ENCODE results near the gene HIBCH. TPM values are rescaled to one million over a fixed set of nuclear protein-coding genes. Genes with fewer than 3 reads are reported as not detected.

HIBCH gene
- total RNA-seq, 2 donors from 2014 or later = 30.8 to 46.7 TPM

DNA sequence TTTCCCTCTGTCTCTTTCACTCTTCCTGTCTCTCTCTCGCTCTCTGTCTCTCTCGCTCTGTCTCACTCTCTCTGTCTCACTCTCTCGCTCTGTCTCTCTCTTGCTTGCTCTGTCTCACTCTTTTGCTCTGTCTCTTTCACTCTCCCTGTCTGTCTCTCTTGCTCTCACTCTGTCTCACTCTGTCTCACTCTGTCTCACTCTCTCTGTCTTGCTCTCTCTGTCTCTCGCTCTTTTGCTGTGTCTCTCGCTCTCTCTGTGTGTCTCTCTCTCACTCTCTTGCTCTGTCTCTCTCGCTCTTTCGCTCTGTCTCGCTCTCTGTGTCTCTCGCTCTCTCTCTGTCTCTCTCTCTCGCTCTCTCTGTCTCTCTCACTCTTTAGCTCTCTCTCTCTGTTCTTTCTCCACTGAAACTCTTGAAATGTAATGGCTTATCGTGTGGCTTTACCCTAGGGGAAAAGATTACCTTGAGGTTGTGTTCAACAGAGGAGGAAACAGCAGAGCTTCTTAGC is 46.7 kb upstream of the HIBCH start:
- H3K27me3 ChIP-seq (ENCODE audit: control insufficient read depth, insufficient read depth, low read length, poor library complexity, severe bottlenecking) = peaks cover 7% of the 10 kb centered on the region
- no peaks in the 10 kb centered on the region for H3K9me3 ChIP-seq (ENCODE audit: control insufficient read depth, low read length)
- H3K36me3 ChIP-seq (ENCODE audit: control insufficient read depth, insufficient read depth, low read length) = no peaks in the 10 kb centered on the region
- no peaks in the 10 kb centered on the region for H3K4me1 Mint-ChIP-seq
- no peaks in the 10 kb centered on the region for H3K27me3 Mint-ChIP-seq (ENCODE audit: insufficient read depth)
- H3K9ac ChIP-seq (ENCODE audit: extremely low read depth, low read length, poor library complexity, severe bottlenecking) = no peak overlapping the region
- H3K4me3 Mint-ChIP-seq = no peak overlapping the region
- no peaks in the 10 kb centered on the region for H3K9me3 Mint-ChIP-seq
- DNase-seq = no peak
- no peak overlapping the region for H3K4me3 ChIP-seq (ENCODE audit: low read length)
- 89 to 91% methylated on average over 11 of the region's 11 CpGs for WGBS, 2 experiments (ENCODE audit: insufficient coverage in 1 of 2, insufficient read length in 1 of 2)
- no peak overlapping the region for H3K27ac Mint-ChIP-seq
- no peak overlapping the region for H3K27ac ChIP-seq (ENCODE audit: low read depth, low read length)
- H3K36me3 Mint-ChIP-seq (ENCODE audit: low read depth) = no peaks in the 10 kb centered on the region
- TF ChIP-seq, protein P1, sequence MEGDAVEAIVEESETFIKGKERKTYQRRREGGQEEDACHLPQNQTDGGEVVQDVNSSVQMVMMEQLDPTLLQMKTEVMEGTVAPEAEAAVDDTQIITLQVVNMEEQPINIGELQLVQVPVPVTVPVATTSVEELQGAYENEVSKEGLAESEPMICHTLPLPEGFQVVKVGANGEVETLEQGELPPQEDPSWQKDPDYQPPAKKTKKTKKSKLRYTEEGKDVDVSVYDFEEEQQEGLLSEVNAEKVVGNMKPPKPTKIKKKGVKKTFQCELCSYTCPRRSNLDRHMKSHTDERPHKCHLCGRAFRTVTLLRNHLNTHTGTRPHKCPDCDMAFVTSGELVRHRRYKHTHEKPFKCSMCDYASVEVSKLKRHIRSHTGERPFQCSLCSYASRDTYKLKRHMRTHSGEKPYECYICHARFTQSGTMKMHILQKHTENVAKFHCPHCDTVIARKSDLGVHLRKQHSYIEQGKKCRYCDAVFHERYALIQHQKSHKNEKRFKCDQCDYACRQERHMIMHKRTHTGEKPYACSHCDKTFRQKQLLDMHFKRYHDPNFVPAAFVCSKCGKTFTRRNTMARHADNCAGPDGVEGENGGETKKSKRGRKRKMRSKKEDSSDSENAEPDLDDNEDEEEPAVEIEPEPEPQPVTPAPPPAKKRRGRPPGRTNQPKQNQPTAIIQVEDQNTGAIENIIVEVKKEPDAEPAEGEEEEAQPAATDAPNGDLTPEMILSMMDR (conservative IDR thresholded peaks at IDR 0.05) = no peak
- no peaks in the 10 kb centered on the region for H3K4me1 ChIP-seq (ENCODE audit: control insufficient read depth, insufficient read depth, low read length)

DNA sequence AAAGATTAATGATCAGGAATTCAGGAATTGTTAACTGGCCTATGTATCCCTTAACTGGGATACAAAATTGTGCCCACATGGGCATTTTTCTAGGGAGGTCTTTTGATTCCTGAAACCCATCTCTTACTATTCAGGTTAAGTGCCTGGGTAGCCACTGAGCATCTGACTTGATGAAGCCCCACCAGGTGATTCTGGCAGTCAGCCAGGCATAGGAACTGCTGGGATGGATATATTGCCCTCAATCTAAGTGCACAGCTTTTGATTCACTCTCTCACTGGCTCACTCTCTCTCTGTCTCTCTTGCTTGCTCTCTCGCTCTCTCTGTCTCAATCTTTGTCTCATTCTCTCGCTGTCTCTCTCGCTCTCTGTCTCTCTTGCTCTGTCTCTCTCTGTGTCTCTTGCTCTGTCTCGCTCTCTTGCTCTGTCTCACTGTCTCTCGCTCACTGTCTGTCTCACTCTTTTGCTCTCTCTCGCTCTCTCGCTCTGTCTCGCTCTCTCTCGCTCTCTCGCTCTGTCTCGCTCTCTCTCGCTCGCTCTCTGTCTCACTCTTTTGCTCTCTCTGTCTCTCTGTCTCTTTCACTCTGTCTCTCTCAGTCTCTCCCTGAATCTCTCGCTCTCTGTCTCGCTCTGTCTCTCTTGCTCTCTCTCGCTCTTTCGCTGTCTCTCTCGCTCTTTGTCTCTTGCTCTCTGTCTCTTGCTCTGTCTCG is 46.0 kb upstream of the HIBCH start:
- no peak for DNase-seq
- H3K9me3 Mint-ChIP-seq = no peaks in the 10 kb centered on the region
- no peak overlapping the region for H3K4me3 Mint-ChIP-seq
- no peaks in the 10 kb centered on the region for H3K4me1 ChIP-seq (ENCODE audit: control insufficient read depth, insufficient read depth, low read length)
- no peak overlapping the region for H3K27ac ChIP-seq (ENCODE audit: low read depth, low read length)
- H3K9ac ChIP-seq (ENCODE audit: extremely low read depth, low read length, poor library complexity, severe bottlenecking) = no peak overlapping the region
- no peak overlapping the region for H3K27ac Mint-ChIP-seq
- no peak overlapping the region for H3K4me3 ChIP-seq (ENCODE audit: low read length)
- no peaks in the 10 kb centered on the region for H3K36me3 ChIP-seq (ENCODE audit: control insufficient read depth, insufficient read depth, low read length)
- peaks cover 7% of the 10 kb centered on the region for H3K27me3 ChIP-seq (ENCODE audit: control insufficient read depth, insufficient read depth, low read length, poor library complexity, severe bottlenecking)
- no peaks in the 10 kb centered on the region for H3K36me3 Mint-ChIP-seq (ENCODE audit: low read depth)
- TF ChIP-seq, protein P1 (conservative IDR thresholded peaks at IDR 0.05) = no peak
- H3K27me3 Mint-ChIP-seq (ENCODE audit: insufficient read depth) = no peaks in the 10 kb centered on the region
- H3K9me3 ChIP-seq (ENCODE audit: control insufficient read depth, low read length) = no peaks in the 10 kb centered on the region
- 90 to 94% methylated on average over 19 of the region's 19 CpGs for WGBS, 2 experiments (ENCODE audit: insufficient coverage in 1 of 2, insufficient read length in 1 of 2)
- H3K4me1 Mint-ChIP-seq = no peaks in the 10 kb centered on the region

- H3K4me3 ChIP-seq (ENCODE audit: low read length) = no peak overlapping the region
- H3K4me1 ChIP-seq (ENCODE audit: control insufficient read depth, insufficient read depth, low read length) = no peaks in the 10 kb centered on the region
- H3K27me3 Mint-ChIP-seq (ENCODE audit: insufficient read depth) = no peaks in the 10 kb centered on the region
- H3K4me1 Mint-ChIP-seq = no peaks in the 10 kb centered on the region
- DNase-seq = no peak
- no peaks in the 10 kb centered on the region for H3K36me3 ChIP-seq (ENCODE audit: control insufficient read depth, insufficient read depth, low read length)
- H3K9ac ChIP-seq (ENCODE audit: extremely low read depth, low read length, poor library complexity, severe bottlenecking) = no peak overlapping the region
- no peaks in the 10 kb centered on the region for H3K36me3 Mint-ChIP-seq (ENCODE audit: low read depth)
- TF ChIP-seq, protein P1 (conservative IDR thresholded peaks at IDR 0.05) = no peak
- H3K27ac ChIP-seq (ENCODE audit: low read depth, low read length) = no peak overlapping the region
- peaks cover 7% of the 10 kb centered on the region for H3K27me3 ChIP-seq (ENCODE audit: control insufficient read depth, insufficient read depth, low read length, poor library complexity, severe bottlenecking)
- 93 to 100% methylated on average over 1 of the region's 1 CpG for WGBS, 2 experiments (ENCODE audit: insufficient coverage in 1 of 2, insufficient read length in 1 of 2)
- no peaks in the 10 kb centered on the region for H3K9me3 ChIP-seq (ENCODE audit: control insufficient read depth, low read length)
- H3K4me3 Mint-ChIP-seq = no peak overlapping the region
- H3K9me3 Mint-ChIP-seq = no peaks in the 10 kb centered on the region
- no peak overlapping the region for H3K27ac Mint-ChIP-seq
These were observed 43.3 kb upstream of the HIBCH start for GRCh38 chr2:190362894-190363293.
